K562 (cell line): ENCODE results near the gene OR10J5. TPM values are rescaled to one million over a fixed set of nuclear protein-coding genes. Genes with fewer than 3 reads are reported as not detected.

Experiments
- ATAC-seq: fragments of 200-7000 bp; cut with Tn5 transposase; 3 replicates; pipeline ENCODE4 v1.9.1; 2020; ENCODE audit warnings: moderate library complexity
- BruUV-seq: library from RNA; stranded (reverse); fragments of 400-500 nt; replicated peaks from 2 replicates; lab custom pipeline; 2021; lab: Mats Ljungman, UMichigan
- CTCF ChIA-PET: fragments of 300-600 bp; formaldehyde crosslinking; extraction: SDS; loops from one replicate; lab custom pipeline; 2021; ENCODE audit warnings: low intra/inter-chr PET ratio; lab: Yijun Ruan, JAX
- POLR2A ChIA-PET: fragments of 300-600, 350-650 bp; sonication (Branson Sonifier 250); formaldehyde crosslinking; extraction: SDS; loops from one replicate; lab custom pipeline; 2021; ENCODE audit warnings: antibody characterized with exemption, inconsistent platforms; lab: Yijun Ruan, JAX
- DNase-seq, 4 experiments: peaks; one replicate each; pipeline versions ENCODE4 v3.0.0 to v3.0.0-alpha.2; 2011 to 2018; ENCODE audit warnings: low spot score in 3 of 4, mixed read lengths in 3 of 4; ENCODE audit errors: extremely low read depth in 1 of 4
- FAIRE-seq: peaks from 2 replicates; lab custom pipeline; 2011; peaks lifted over from hg19 to GRCh38; lab: Jason Lieb, UNC
- H2AFZ ChIP-seq: 2 replicates; pipeline ENCODE4 v1.6.0; 2011; ENCODE audit warnings: low read depth, low read length, control low read depth, inconsistent platforms
- H3K27ac ChIP-seq: fragments of 200-600 bp; 3 replicates; pipeline ENCODE4 v1.8.0; 2011; ENCODE audit warnings: low read depth, mild to moderate bottlenecking, control low read depth, inconsistent platforms, low read length, moderate library complexity, mixed read lengths; ENCODE audit errors: extremely low read depth
- H3K27me3 ChIP-seq, 2 experiments: fragments of 300-600 bp in 1 of 2; 2 replicates in 1 of 2; 3 replicates in 1 of 2; pipeline versions ENCODE4 v1.6.0 to v1.8.0; 2011; ENCODE audit warnings: inconsistent platforms in 2 of 2, low read length in 2 of 2, mild to moderate bottlenecking in 1 of 2, mixed read lengths in 1 of 2, moderate library complexity in 1 of 2; ENCODE audit not compliant: control insufficient read depth in 2 of 2, insufficient read depth in 2 of 2
- H3K36me3 ChIP-seq: fragments of 300-600 bp; 3 replicates; pipeline ENCODE4 v1.8.0; 2011; ENCODE audit warnings: mild to moderate bottlenecking, low read length, inconsistent platforms; ENCODE audit not compliant: control insufficient read depth, insufficient read depth
- H3K4me1 ChIP-seq, 2 experiments: fragments of 200-600 bp in 1 of 2; replicated peaks in 1 of 2; 2 replicates in 1 of 2; 3 replicates in 1 of 2; pipeline versions ENCODE4 v1.5.1 to v1.8.0; 2011; ENCODE audit warnings: inconsistent platforms in 2 of 2, low read length in 2 of 2, mild to moderate bottlenecking in 1 of 2, mixed read lengths in 1 of 2, moderate library complexity in 1 of 2; ENCODE audit not compliant: control insufficient read depth in 2 of 2, insufficient read depth in 2 of 2
- H3K4me2 ChIP-seq: 2 replicates; pipeline ENCODE4 v1.6.1; 2011; ENCODE audit warnings: low read length, control low read depth, inconsistent platforms, mixed read lengths; ENCODE audit not compliant: insufficient read depth
- H3K4me3 ChIP-seq: fragments of 200-600 bp; sonication (generic), shearing (Covaris generic); 2 replicates; pipeline ENCODE4 v1.5.1; 2016; ENCODE audit warnings: control low read depth, inconsistent platforms
- H3K79me2 ChIP-seq: fragments of 200-600 bp; 3 replicates; pipeline ENCODE4 v1.8.0; 2011; ENCODE audit warnings: low read length, inconsistent platforms; ENCODE audit not compliant: control insufficient read depth, insufficient read depth
- H3K9ac ChIP-seq, 2 experiments: 2 replicates each; pipeline versions ENCODE4 v1.6.0 to v1.6.1; 2011; ENCODE audit warnings: low read depth in 2 of 2, low read length in 2 of 2, control low read depth in 1 of 2, inconsistent platforms in 1 of 2, mild to moderate bottlenecking in 1 of 2, mixed read lengths in 1 of 2; ENCODE audit not compliant: insufficient read depth in 1 of 2
- H3K9me1 ChIP-seq: one replicate; pipeline ENCODE4 v1.6.0; 2011; ENCODE audit warnings: inconsistent platforms, mild to moderate bottlenecking, low read length, moderate library complexity; ENCODE audit not compliant: control insufficient read depth, insufficient read depth
- H3K9me3 ChIP-seq: replicated peaks from 2 replicates; pipeline ENCODE4 v1.5.1; 2011; ENCODE audit warnings: low read depth, low read length, inconsistent platforms; ENCODE audit not compliant: control insufficient read depth, insufficient read depth
- H4K20me1 ChIP-seq: replicated peaks from 2 replicates; pipeline ENCODE4 v1.6.1; 2011; ENCODE audit warnings: low read length, inconsistent platforms, mixed read lengths; ENCODE audit not compliant: control insufficient read depth, insufficient read depth
- FOXJ2 ChIP-seq: fragments of 200-800 bp; sonication (Bioruptor generic); IDR thresholded peaks from 2 replicates; pipeline ENCODE4 v1.6.1; 2016; ENCODE audit warnings: missing genetic modification characterization, missing compliant biosample characterization
- RBM39 ChIP-seq: fragments of 200-400 bp; formaldehyde crosslinking; optimal IDR thresholded peaks from 2 replicates; pipeline ENCODE3; 2018; ENCODE audit warnings: low read depth, low read length
- U2AF1 ChIP-seq: fragments of 200-400 bp; formaldehyde crosslinking; optimal IDR thresholded peaks from 2 replicates; pipeline ENCODE3; 2017; ENCODE audit warnings: mild to moderate bottlenecking, low read depth, low read length, moderate library complexity
- ZBTB5 ChIP-seq: fragments of 450-650 bp; IDR thresholded peaks from 2 replicates; pipeline ENCODE4 v1.6.1; 2017; ENCODE audit warnings: antibody characterized with exemption
- ZNF143 ChIP-seq: sonication (generic); formaldehyde crosslinking; IDR thresholded peaks from 2 replicates; pipeline ENCODE4 v1.9.0; 2022; ENCODE audit warnings: mild to moderate bottlenecking, missing genetic modification reagents
- ZNF75A ChIP-seq: fragments of 450-650 bp; formaldehyde crosslinking; IDR thresholded peaks from 2 replicates; pipeline ENCODE4 v1.4.0; 2020; ENCODE audit warnings: mild to moderate bottlenecking
- ZNF79 ChIP-seq: fragments of 250-450 bp; sonication (Bioruptor Pico); IDR thresholded peaks from 2 replicates; pipeline ENCODE4 v1.4.0; 2020; ENCODE audit warnings: low read depth, mild to moderate bottlenecking, moderate library complexity
- WGBS: fragments of 100-300 bp; shearing (Covaris generic); methylation state at CpG from one replicate; pipeline ENCODE4 v1.1.6; 2016; ENCODE audit warnings: low coverage, mixed read lengths; ENCODE audit not compliant: insufficient coverage; ENCODE audit errors: missing lambda C conversion rate; 5-methylcytosine and 5-hydroxymethylcytosine counted together
- in situ Hi-C: fragments of 300-500 bp; cut with MboI; formaldehyde crosslinking; loops from 4 replicates; pipeline ENCODE4 v1.15.0; 2018; ENCODE audit warnings: inconsistent platforms, mixed read lengths
- intact Hi-C: fragments of 100-400 bp; cut with micrococcal nuclease; formaldehyde crosslinking; loops from 2 replicates; pipeline ENCODE4 v1.14.2; 2022
- polyA plus RNA-seq, 8 experiments: library from polyadenylated mRNA; depleted of rRNA in 4 of 8; stranded (reverse) in 5 of 8; unstranded in 3 of 8; fragments of >200 nt; fragmentation: Nextera tagmentation in 2 of 8; fragmentation: Illumina TruSeq in 1 of 8; extraction: Ambion mirVana in 2 of 8; extraction: Trizol in 1 of 8; gene quantifications; 2 replicates each; pipeline versions ENCODE4 v1.2.1 to v1.2.3, GENCODE V29; 2011 to 2014; ENCODE audit warnings: inconsistent platforms in 1 of 8, missing spikeins in 1 of 8
- total RNA-seq, 7 experiments: library from RNA; depleted of rRNA in 6 of 7; stranded (reverse); fragments of >200 nt in 6 of 7; fragmentation: Illumina TruSeq in 2 of 7; extraction: Trizol in 2 of 7; gene quantifications; 2 replicates each; pipeline versions ENCODE4 v1.2.1 to v1.2.3, GENCODE V29; 2011 to 2021; ENCODE audit warnings: low replicate concordance in 1 of 7
- TF ChIP-seq, protein P1 (sequence below): sonication (generic); formaldehyde crosslinking; IDR thresholded peaks from 2 replicates; pipeline ENCODE4 v1.8.0; 2022; ENCODE audit warnings: missing genetic modification reagents, mild to moderate bottlenecking, borderline replicate concordance
- TF ChIP-seq, protein P2 (sequence below): fragments of 250-450 bp; sonication (Bioruptor Pico); IDR thresholded peaks from 2 replicates; pipeline ENCODE4 v1.4.0; 2020; ENCODE audit warnings: mild to moderate bottlenecking

The OR10J5 gene
- total and polyA plus RNA-seq, 9 of the 15 experiments (the other 6 are each of a cell fraction or from before 2014, with no cell fraction given) = not detected

DNA sequence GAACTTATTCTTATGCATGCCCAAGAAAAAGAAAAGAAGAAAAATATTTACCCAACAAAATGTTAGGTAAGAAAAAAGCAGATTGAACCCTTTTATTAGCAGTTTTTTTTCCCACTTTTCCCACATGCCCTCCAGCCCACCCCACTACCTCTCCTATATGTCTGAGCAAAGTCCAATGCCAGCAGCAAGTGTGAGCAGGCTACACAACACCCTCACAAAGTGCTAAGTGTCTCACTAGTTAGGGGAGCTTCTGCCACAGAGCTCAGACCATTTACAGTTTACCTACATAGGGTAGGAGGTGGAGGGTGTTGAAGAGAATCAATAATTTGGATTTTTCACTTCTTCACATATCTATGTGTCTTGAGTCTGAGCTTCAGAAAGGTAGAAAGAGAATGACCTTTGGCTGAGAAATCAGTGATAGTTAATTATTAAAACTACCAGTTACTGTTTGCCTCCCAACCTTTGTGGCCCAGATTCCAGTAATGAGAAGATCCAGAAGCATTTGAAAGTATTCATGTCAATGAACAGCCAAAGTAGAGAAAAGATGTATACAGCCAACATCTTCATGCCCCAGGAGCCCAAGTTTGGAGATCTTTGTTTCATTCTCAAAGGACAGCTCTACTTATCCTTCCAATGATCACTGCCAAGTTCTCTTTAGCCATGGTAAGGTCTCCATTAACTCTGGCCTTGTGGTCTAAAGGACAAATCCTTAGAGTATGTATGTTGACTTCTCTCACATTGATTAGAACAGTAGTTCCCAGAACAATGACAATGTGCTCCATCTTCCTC, 26.2 kb downstream of the OR10J5 start:
- FAIRE-seq (no peak), DNase-seq (no peak), ATAC-seq (no peak)
- H2AFZ ChIP-seq = no peak overlapping the region
- H3K9me3 ChIP-seq = no peaks in the 10 kb centered on the region; the same call in 1 of the 2 replicates
- H4K20me1 ChIP-seq = no peaks in the 10 kb centered on the region
- in situ Hi-C loops = no loop called here
- H3K36me3 ChIP-seq = no peaks in the 10 kb centered on the region
- no TSS peak for BruUV-seq
- H3K79me2 ChIP-seq = no peaks in the 10 kb centered on the region
- H3K4me2 ChIP-seq = no peak overlapping the region
- 0 out of 2 replicates have a peak, but pooled peaks have one; percentile 45 for TF ChIP-seq ZNF75A
- TF ChIP-seq ZBTB5 = no peak
- no peak overlapping the region for H3K27ac ChIP-seq
- no peaks in the 10 kb centered on the region for H3K27me3 ChIP-seq
- intact Hi-C loops = no loop called here
- ChIA-PET POLR2A (no interaction called here), CTCF (no interaction called here)
- H3K9ac ChIP-seq = no peak overlapping the region
- no peaks in the 10 kb centered on the region for H3K4me1 ChIP-seq
- H3K9me1 ChIP-seq = no peaks in the 10 kb centered on the region
- no peak overlapping the region for H3K4me3 ChIP-seq

GRCh38 chr1:159508951-159509350, 26.9 kb downstream of the OR10J5 start:
- H3K79me2 ChIP-seq = no peaks in the 10 kb centered on the region
- no peak overlapping the region for H2AFZ ChIP-seq
- no TSS peak for BruUV-seq
- POLR2A ChIA-PET = no interaction called here
- no peak overlapping the region for H3K4me3 ChIP-seq
- ATAC-seq (no peak), DNase-seq (no peak), FAIRE-seq (no peak)
- no peaks in the 10 kb centered on the region for H4K20me1 ChIP-seq
- CTCF ChIA-PET = no interaction called here
- H3K36me3 ChIP-seq = no peaks in the 10 kb centered on the region
- no peak overlapping the region for H3K9ac ChIP-seq
- no peaks in the 10 kb centered on the region for H3K27me3 ChIP-seq
- in situ Hi-C loops = no loop called here
- H3K9me3 ChIP-seq = no peaks in the 10 kb centered on the region; the same call in 1 of the 2 replicates
- no peak overlapping the region for H3K4me2 ChIP-seq
- intact Hi-C loops = no loop called here
- no peaks in the 10 kb centered on the region for H3K4me1 ChIP-seq
- H3K27ac ChIP-seq = no peak overlapping the region
- H3K9me1 ChIP-seq = no peaks in the 10 kb centered on the region
- 3% methylated on average over 4 of the region's 4 CpGs for WGBS
- TF ChIP-seq ZNF143 (CRISPR knock-in tag) (no peak), ZNF79 (CRISPR knock-in tag) (no peak), FOXJ2 (tag) (no peak), U2AF1 (no peak), RBM39 (no peak)
- TF ChIP-seq, protein P1, sequence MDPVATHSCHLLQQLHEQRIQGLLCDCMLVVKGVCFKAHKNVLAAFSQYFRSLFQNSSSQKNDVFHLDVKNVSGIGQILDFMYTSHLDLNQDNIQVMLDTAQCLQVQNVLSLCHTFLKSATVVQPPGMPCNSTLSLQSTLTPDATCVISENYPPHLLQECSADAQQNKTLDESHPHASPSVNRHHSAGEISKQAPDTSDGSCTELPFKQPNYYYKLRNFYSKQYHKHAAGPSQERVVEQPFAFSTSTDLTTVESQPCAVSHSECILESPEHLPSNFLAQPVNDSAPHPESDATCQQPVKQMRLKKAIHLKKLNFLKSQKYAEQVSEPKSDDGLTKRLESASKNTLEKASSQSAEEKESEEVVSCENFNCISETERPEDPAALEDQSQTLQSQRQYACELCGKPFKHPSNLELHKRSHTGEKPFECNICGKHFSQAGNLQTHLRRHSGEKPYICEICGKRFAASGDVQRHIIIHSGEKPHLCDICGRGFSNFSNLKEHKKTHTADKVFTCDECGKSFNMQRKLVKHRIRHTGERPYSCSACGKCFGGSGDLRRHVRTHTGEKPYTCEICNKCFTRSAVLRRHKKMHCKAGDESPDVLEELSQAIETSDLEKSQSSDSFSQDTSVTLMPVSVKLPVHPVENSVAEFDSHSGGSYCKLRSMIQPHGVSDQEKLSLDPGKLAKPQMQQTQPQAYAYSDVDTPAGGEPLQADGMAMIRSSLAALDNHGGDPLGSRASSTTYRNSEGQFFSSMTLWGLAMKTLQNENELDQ (CRISPR knock-in tag) = no peak
- TF ChIP-seq, protein P2, sequence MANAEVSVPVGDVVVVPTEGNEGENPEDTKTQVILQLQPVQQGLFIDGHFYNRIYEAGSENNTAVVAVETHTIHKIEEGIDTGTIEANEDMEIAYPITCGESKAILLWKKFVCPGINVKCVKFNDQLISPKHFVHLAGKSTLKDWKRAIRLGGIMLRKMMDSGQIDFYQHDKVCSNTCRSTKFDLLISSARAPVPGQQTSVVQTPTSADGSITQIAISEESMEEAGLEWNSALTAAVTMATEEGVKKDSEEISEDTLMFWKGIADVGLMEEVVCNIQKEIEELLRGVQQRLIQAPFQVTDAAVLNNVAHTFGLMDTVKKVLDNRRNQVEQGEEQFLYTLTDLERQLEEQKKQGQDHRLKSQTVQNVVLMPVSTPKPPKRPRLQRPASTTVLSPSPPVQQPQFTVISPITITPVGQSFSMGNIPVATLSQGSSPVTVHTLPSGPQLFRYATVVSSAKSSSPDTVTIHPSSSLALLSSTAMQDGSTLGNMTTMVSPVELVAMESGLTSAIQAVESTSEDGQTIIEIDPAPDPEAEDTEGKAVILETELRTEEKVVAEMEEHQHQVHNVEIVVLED (CRISPR knock-in tag) = no peak
